ENCODE data around the gene FAM25C. TPM values are rescaled to one million over a fixed set of nuclear protein-coding genes. Genes with fewer than 3 reads are reported as not detected.
"Not testable (repeated sequence)": the region's sequence is repeated elsewhere in the genome, so short reads cannot be mapped to it uniquely, and the experiment has no call there.

The FAM25C gene
- total RNA-seq, 1 experiment from 2014 or later = not detected

- not testable (repeated sequence) for DNase-seq (ENCODE audit: low read depth)
Measured at GRCh38 chr10:47959677-47960076, 39.9 kb downstream of the FAM25C start.

- DNase-seq (ENCODE audit: low read depth) = not testable (repeated sequence)
Measured at GRCh38 chr10:47957158-47957557, 42.4 kb downstream of the FAM25C start.

- not testable (repeated sequence) for DNase-seq (ENCODE audit: low read depth)
Measured at GRCh38 chr10:47947424-47947823, 52.2 kb downstream of the FAM25C start.

Other genes starting within 250 kb of the FAM25C start
- under 0.01 TPM in 1 of 2 replicates, not detected in the other for gene SYT15B, start 236.2 kb downstream of the FAM25C start, total RNA-seq (2014; rRNA removed)
- gene NPY4R2, start 81.1 kb downstream of the FAM25C start, total RNA-seq (2014; rRNA removed) = not detected in 2 replicates